ENCODE results near the gene DAW1.
"Not testable (repeated sequence)": the region's sequence is repeated elsewhere in the genome, so short reads cannot be mapped to it uniquely, and the experiment has no call there.

Gene DAW1

DNA sequence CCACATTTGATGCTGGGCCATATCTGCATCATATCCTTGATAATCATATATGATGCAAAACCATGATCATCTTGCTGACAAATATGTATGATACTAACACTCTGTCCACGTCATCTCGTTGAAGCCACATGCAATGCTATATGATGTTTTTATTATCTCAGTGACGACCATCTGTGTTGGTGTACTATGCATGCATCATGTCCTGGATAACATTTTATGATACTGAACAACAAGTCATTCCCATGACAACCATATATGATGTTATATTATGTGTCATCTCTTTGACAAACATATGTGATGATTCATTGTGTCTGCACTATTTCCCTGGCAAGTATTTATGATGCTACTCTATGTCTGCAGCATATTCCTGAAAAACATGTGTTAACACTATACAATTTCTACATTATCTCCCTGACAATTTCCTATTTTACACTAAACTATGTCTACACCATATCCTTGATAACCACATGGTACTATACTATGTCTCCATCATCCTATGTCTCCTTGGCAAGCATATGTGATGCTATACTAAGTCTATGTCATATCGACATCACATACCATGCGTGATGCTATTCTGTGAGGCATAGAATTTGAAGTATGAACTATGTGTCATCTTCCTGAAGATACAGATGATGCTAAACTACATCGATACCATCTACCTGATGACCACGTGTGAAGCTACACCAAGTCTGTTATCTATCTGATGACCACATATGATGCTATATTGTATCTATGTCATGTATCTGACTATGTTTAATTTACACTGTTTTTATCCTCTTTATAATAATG is 37.0 kb downstream of the DAW1 start:
- in situ Hi-C loops (cut with MboI; ENCODE audit: low sequenced_read_pairs), result no loop called here

DNA sequence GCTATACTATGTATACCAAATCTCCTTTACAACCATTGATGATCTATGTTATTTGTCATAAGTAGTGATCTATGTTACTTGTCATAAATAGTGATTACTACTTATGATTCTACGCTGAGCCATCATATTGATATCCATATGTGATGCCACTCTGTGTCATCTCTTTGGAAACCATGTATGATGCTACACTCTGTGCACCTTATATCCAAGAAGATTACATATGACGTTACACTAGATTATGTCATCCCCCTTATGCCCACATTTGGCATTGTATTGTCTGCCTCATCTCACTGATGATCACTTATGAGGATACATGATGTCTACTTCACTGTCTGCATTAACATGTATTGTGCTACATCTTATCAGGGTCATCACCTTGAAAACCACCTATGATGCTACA is 42.9 kb downstream of the DAW1 start:
- in situ Hi-C loops (cut with MboI; ENCODE audit: low sequenced_read_pairs), result no loop called here

DNA sequence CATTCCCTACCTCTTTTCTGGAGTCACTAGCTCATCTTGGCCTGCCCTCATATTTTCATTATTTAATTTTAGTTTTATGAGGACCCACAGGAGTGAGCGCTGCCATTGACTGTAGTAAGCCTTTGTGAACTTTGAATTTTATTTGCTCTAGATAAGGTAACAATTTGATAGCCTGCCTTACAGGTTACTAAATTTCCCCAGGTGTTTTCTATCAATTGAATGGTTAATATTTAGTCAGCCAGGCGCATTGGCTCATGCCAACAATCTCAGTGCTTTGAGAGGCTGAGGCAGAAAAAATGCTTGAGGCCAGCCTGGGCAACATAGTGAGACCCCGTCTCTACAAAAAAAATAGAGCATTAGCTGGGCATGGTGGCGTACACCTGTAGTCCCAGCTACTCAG is 50.2 kb downstream of the DAW1 start:
- in situ Hi-C loops (cut with MboI; ENCODE audit: low sequenced_read_pairs), result no loop called here

DNA sequence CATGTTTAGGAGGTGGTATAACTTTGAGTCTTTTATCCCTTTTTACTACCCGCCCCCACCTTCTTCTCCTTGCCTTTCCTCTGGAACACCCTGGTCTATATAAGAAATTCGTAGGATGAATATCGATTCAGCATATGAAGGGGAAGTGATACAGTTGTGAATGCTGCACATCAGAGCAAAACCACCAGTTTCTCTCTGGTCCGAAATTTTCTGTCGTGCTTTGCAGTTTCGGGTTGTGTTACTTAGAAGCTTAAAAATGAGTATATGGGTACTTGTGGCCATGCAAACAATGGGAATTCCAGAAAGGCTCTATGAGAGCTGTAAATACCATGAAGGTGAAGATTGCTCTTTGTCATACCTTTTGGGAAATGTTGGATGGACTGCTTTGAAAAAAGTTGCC is 60.6 kb downstream of the DAW1 start:
- in situ Hi-C loops (cut with MboI; ENCODE audit: low sequenced_read_pairs), result no loop called here

DNA sequence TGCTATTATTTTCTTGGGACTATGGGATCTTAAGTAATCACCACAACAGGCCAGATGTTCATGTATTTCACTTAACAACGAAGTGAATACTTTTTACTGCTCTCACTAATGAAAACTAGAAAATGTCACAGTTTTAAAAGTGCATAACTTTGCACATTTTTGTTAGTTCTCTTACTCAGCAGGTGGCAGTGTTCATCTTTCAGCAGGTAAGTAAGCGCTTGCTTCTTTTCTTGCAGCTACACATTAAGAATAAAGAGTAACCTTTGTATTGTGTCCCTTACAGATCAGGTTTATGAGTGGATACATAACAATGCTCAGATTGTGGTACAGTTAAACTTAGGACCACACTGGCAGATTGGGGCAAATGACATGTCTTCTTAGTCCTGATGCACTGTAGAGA is 61.0 kb downstream of the DAW1 start:
- in situ Hi-C loops (cut with MboI; ENCODE audit: low sequenced_read_pairs), result no loop called here

DNA sequence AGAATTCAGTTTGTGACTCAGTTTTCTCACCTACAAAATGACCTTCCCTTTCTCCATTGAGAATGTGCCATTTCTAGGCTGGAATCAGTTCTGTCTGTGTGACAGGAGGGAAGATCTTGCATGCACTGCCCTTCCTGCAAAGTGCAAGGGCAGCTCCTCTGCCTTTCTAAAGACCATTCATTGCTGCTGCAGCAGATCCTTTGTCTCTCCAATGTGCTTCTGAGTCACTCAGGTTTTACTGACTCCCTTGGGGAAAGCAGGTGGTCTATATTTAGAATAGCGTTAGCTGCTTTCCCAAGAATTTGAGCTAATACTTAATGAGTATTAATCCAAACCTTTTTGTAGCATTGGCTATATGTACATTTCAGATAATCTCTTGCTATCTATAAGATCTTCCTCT is 62.5 kb downstream of the DAW1 start:
- in situ Hi-C loops (cut with MboI; ENCODE audit: low sequenced_read_pairs), result no loop called here

DNA sequence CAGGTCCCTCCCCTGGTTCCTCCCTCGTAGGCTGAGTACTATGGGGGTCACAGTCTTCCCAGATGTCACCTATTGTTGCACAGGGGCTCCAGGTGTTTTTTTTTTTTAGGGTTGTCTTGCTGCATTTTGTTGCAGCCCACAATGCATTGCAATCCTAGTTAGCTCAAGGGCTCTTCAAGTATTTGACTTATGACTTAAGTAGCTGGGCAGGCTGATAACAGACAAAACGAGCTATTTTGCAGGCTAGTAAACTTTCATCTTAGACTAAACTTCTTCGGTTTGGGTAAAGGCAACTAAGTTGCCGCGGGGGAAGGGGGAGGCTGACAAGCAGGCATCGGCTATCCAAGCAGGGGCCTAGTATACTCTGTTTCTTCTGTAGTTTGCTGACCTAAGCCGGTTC is 64.8 kb downstream of the DAW1 start:
- in situ Hi-C loops (cut with MboI; ENCODE audit: low sequenced_read_pairs), result not testable (repeated sequence)

DNA sequence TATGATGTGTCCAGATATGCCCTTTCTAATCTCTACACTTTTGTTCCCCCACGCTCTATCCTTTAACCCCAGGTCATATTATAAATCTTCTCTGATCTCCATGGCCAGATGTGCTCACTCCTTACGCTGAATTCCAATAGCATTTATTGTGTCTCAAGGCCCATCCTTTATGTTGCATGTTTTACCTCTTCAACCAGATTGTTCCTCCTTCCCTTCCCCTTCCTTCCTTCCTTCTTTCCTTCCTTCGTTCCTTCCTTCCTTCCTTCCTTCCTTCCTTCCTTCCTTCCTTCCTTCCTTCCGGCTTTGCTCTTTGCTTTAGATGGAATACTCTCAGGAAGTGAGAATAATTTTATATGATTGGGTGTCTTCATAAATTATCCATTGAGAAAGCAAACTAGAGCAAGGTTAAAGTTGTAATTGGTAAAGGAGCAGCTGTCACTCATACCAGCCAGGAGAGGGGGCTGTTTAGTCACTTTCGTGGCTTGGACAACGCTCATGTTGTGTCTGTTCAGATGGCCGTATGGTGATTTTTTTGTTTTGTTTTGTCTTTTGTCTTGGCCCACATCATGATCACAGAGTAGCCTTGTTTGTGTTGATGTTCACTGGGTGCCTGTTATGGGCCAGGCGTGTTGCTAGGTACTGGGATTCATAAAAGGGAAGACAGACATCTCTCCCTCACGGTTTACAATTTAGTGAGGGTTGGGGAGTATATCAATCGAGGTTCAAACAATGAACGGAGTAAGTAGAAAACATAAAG is 68.0 kb downstream of the DAW1 start:
- in situ Hi-C loops (cut with MboI; ENCODE audit: low sequenced_read_pairs), result no loop called here

DNA sequence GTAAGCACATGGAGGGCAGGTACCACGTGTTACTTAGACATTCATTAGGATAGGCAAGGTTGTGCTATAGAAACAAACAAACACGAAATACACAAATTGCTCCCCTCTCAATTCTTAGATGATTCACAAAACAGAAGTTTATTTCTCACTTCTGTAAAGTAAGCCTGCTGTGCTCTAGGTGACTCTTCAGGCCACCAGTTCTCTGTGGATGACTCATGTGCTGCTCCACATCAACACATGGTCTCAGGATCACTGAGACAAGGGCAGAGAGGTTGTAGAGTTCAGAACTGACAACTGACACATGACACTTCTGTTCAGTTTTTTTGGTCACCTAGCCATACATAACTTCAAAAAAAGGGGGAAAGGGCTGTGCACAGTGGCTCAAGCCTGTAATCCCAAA is 70.6 kb downstream of the DAW1 start:
- in situ Hi-C loops (cut with MboI; ENCODE audit: low sequenced_read_pairs), result no loop called here

DNA sequence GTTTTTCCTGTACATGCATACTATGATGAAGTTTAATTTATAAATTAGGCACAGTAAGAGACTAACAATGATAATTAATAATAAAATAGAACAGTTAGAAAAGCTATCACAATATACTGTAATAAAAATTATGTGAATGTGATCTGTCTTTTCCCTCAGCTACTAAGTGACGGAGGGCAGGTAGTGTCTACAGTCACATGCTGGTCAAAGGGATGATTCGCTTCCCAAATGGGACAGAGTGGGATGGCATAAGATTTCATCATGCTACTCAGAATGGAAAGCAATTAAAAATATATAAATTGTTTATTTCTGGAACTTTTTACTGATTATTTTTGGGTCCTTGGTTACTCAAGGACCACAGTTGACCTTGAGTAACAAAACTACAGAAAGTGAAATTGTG is 71.5 kb downstream of the DAW1 start:
- in situ Hi-C loops (cut with MboI; ENCODE audit: low sequenced_read_pairs), result no loop called here

DNA sequence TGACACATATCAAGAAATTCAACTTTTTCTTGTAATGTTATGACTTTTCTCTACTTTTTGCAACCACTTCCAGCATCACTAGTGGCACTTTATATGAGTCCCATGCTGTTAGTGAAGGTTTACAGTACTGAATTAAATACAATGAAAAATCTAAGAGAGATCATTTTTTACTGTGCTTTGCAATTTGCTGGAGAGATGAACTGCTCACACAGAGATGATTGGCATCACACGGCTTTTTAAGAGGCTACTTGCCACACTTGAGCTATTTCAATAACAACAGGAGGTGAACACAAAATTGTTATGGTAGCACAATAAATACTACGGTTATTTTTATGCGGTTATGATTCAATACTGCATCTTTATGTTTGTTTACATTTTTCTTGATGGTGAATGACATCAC is 88.9 kb downstream of the DAW1 start:
- in situ Hi-C loops (cut with MboI; ENCODE audit: low sequenced_read_pairs), result no loop called here

DNA sequence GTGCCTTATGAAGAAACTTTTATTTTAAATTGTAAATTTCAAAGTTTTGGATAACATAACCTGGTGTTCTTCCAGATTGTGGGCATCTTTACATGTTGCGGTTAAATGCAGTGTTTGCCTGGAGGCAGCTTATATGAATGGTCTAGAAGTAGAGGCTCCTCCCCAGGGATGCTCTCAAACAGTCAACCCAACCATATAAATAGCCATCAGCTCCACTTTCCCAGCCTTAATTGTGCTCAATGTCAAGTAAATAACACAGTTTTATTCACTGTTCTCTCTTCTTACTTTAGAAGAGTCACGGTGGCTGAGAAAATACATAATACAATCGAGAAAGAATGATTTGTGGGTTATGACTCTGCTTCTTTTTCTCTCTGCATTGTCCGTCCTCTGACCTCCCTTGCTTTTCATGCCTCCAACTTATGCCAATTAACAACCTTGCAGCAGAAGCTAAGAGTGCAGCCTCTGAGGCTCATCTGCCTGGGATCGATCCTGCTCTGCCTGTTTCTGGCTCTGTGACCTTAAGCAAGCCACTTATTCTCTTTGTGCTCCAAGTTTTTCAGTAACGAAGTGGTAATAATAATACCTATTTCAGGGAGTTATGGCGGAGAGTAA is 100.3 kb downstream of the DAW1 start:
- in situ Hi-C loops (cut with MboI; ENCODE audit: low sequenced_read_pairs), result no loop called here

DNA sequence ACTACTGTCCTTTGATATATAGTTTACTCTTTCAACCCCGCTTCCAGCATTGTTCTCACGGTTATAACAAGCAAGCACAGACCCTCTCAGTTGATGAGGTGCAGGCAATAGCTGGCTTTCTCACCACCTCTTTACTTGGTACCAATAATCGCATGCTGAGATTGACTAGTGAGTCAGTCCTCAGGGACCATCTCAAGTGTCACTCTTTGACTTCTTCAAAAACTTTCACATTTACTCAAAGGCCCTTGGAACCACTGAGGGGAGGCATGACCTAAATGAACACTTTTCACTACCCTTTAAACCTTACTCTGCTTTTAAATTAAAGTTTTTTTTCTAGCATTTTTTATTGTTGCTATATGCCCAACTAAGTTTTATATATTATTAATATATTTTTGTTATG is 101.8 kb downstream of the DAW1 start:
- in situ Hi-C loops (cut with MboI; ENCODE audit: low sequenced_read_pairs), result no loop called here

Measured in hTERT RPE-1 (cell line).